IgD-negative memory B cell (primary cell): ENCODE data around the gene SIGLEC8. TPM values are rescaled to one million over a fixed set of nuclear protein-coding genes. Genes with fewer than 3 reads are reported as not detected.
A peak's percentile ranks its signal among the peaks of the same experiment; 100 is the strongest.
"Not testable (repeated sequence)": the region's sequence is repeated elsewhere in the genome, so short reads cannot be mapped to it uniquely, and the experiment has no call there.

ENCODE experiments used
- H3K27ac Mint-ChIP-seq, 3 donors: one replicate each; pipeline ENCODE4 v1.8.0; 2020 to 2022; ENCODE audit warnings: mild to moderate bottlenecking in 3 of 3, mixed read lengths in 3 of 3, moderate library complexity in 1 of 3
- H3K27me3 Mint-ChIP-seq: one replicate; pipeline ENCODE4 v1.8.0; 2021; ENCODE audit warnings: mixed read lengths
- H3K36me3 Mint-ChIP-seq: one replicate; pipeline ENCODE4 v1.8.0; 2020; ENCODE audit warnings: mild to moderate bottlenecking, mixed read lengths
- H3K4me1 Mint-ChIP-seq, 3 donors: one replicate each; pipeline ENCODE4 v1.8.0; 2020 to 2022; ENCODE audit warnings: mixed read lengths in 3 of 3, mild to moderate bottlenecking in 1 of 3
- H3K4me3 Mint-ChIP-seq, 4 donors: one replicate each; pipeline ENCODE4 v1.8.0; 2020 to 2022; ENCODE audit warnings: mild to moderate bottlenecking in 4 of 4, mixed read lengths in 4 of 4, moderate library complexity in 3 of 4
- H3K9me3 Mint-ChIP-seq, 3 donors: one replicate each; pipeline ENCODE4 v1.8.0; 2020 to 2021; ENCODE audit warnings: mixed read lengths in 3 of 3, mild to moderate bottlenecking in 1 of 3
- polyA plus RNA-seq: library from polyadenylated mRNA; unstranded; fragments of 300-500 nt; fragmentation: Illumina TruSeq; gene quantifications from one replicate; pipeline ENCODE4 v1.2.3, GENCODE V29; 2021

Gene SIGLEC8
- polyA plus RNA-seq, 1 donor from 2014 or later: not detected

DNA sequence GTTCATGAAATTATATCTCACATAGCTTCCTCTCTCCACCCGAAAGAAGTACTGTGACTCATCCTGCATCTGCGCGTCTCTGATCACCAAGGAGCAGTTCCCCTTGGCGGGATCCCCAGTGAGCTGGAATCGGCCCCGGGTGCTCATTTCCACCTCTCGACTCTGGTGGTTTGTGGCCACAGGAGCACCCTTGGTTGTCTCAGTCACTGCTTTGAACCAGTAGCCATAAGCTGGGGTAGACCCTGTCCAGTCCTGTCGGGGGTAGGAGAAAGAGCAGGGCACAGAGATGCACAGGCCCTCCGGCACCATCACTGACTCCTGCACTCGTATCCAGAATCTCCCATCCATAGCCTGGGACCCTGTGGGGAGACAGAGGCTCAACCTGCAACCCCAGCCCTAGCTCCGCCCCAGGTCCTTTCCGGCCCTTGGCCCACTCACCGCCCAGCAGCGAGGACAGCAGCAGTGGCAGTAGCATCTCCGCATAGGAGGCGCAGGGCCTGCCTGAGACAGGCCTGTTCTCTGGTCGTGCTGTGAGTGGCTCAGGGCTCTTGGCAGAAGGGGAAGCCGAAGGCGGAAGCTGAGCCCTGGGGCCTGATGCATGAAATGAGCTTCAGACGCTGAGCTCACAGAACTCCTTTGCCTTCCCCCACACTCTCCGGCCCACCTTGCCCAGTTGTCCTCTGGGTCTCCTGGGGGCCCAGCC is 41.0 kb downstream of the SIGLEC8 start, which contains the start of gene SIGLEC10:
SIGLEC10 (minus strand) TSS at position 536 of the 703 bp plus-strand sequence; CDS start at position 475, 61 bp downstream.
- Mint-ChIP-seq H3K9me3 (no peaks in the 10 kb centered on the region), H3K27me3 (no peaks in the 10 kb centered on the region), H3K4me1 (peaks cover 11 to 27% (median 16%) of the 10 kb centered on the region in 3 donors), H3K36me3 (no peaks in the 10 kb centered on the region), H3K27ac (peak within 1 kb of the TSS; percentile 88 to 99 (median 97)), H3K4me3 (peak within 1 kb of the TSS; percentile 92 to 100 (median 96))

DNA sequence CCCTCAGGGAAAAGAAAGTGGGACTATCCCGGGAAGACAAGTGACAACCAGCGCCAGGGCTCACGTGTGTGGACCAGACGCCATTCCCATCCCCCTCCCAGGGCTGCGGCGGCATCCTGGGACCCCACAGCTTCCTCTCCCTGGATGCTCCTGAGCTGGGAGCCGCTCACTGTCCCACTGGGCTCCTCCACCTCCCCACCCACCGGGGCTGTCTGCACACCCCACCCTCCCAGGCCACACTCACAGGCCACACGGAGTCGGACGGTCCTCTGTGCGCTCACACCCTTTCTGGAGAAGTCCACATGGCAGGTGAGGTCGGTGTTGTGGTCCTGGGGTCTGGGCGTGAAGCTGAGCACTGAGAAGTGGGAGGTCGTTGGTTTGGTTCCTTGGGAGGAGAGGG is 41.8 kb downstream of the SIGLEC8 start:
- peaks cover 10 to 27% (median 16%) of the 10 kb centered on the region in 3 donors for H3K4me1 Mint-ChIP-seq
- not testable (repeated sequence) for H3K36me3 Mint-ChIP-seq, H3K9me3 Mint-ChIP-seq, H3K27me3 Mint-ChIP-seq
- peak overlapping the region; percentile 23 to 100 (median 94) for H3K4me3 Mint-ChIP-seq
- H3K27ac Mint-ChIP-seq: peak overlapping the region in 2 of 3 donors; percentile 97 to 99

DNA sequence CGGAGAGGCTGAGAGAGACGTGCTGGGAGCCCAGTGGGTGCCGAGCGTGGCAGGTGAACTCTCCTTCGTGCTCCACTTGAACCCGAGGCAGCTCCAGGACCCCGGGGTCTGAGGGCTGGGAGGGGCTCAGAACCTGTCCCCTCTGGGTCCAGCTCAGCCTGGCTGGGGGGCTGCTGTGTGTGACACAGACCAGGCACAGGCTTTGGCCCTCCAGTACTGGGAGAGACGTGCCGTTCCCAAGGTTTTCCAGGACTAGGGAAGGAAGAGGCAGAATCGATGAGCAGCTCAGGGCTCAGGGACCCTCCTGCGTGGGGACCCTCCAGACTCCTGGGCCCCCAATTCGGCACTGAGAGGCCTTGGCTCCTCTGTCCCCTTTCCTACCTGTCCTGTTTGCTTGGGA is 43.1 kb downstream of the SIGLEC8 start:
- Mint-ChIP-seq H3K9me3 (no peaks in the 10 kb centered on the region), H3K27me3 (no peaks in the 10 kb centered on the region), H3K36me3 (no peaks in the 10 kb centered on the region), H3K4me3 (no peak overlapping the region), H3K27ac (no peak overlapping the region), H3K4me1 (peaks cover 10 to 27% (median 16%) of the 10 kb centered on the region in 3 donors)

DNA sequence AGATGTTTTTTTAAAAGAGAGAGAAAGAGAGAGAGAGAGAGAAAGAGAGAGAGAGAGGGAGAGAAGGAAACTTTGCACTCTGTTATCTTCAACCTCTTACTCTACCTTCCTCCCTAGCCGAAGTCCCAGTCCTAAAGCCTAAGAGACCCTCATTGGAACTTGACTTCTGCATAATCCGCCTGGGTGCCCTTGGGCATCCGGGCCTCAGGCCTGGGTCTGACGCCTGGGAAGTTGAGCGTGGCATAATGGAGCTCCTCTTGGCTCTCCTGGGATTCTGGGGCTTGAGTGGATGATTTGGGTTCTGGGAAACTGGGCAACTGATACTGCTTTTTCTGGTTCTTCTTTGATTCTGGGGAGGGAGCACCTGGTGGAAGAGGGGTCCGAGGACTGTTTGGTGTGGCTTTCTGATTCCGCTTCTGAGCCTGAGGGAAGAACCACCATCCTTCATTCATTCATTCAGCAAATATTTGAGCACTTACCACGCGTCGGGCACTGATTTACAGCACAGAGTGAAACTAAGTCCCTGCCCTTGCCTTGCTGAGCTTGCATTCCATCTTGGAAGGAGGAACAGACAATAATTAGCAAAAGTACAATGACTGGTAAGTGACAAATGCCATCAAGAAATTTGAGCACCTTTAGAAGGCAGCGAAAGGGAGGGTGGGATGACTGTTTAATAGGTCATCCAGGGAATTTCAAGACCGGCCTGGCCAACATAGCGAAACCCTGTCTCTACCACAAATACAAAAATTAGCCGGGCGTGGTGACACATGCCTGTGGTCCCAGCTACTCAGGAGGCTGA is 47.1 kb downstream of the SIGLEC8 start:
- H3K27ac Mint-ChIP-seq: peak overlapping the region in 2 of 3 donors; percentile 20 to 39
- peaks cover 19 to 24% (median 23%) of the 10 kb centered on the region in 3 donors for H3K4me1 Mint-ChIP-seq
- H3K9me3 Mint-ChIP-seq: no peaks in the 10 kb centered on the region
- H3K36me3 Mint-ChIP-seq: no peaks in the 10 kb centered on the region
- H3K4me3 Mint-ChIP-seq: peak overlapping the region in 1 of 4 donors; percentile 8
- peaks cover 2% of the 10 kb centered on the region for H3K27me3 Mint-ChIP-seq

DNA sequence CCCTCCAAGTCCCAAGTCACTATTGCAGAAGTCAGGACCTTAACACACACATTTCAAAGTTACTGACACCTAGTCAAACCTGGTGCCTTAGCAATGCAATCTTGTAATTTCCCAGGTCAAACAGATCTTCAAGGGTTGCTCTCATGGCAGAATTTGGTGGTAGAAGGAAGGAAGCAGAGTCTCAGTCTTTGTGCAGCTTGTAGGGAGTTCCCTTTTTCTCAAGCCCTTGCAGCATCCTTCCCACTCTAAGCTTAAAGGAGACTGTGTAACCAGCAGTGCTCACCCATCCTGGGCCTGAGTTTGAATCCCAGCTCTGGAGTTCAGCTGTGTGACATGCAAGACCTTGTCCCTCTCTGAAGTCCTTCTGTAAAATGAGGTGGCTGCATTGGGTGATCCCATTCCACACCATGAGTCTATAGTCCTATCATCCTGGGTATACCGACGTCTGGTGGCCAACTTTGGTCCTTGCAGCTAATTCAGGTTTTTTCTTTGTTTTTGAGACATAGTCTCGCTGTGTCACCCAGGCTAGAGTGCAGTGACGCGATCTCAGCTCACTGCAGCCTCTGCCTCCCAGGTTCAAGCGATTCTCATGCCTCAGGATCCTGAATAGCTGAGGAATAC is 50.6 kb downstream of the SIGLEC8 start:
- no peaks in the 10 kb centered on the region for H3K36me3 Mint-ChIP-seq
- peaks cover 0 to 2% (median 0%) of the 10 kb centered on the region in 3 donors for H3K9me3 Mint-ChIP-seq
- H3K27me3 Mint-ChIP-seq: peaks cover 2% of the 10 kb centered on the region
- peak overlapping the region in 1 of 4 donors; percentile 28 for H3K4me3 Mint-ChIP-seq
- no peak overlapping the region for H3K27ac Mint-ChIP-seq
- peaks cover 13 to 21% (median 14%) of the 10 kb centered on the region in 3 donors for H3K4me1 Mint-ChIP-seq

DNA sequence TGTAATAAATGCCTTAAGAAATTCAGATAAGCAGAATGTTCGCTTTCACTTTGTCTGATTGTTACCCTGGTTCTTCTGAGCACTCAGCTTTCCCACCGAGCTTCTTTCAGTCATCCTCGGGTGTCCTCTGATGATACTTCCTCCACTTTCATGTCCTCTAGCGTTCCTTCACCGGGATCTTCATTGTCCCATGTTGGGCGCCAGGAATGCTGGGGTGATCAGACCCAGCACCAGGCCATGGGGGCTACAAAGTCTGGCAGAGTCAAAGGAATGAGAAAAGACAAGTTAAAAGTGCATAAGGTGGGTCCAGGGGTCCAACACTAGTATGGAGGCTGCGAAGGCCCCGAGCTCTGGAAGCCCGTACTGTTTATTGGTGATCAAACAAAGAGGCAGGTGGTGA is 56.1 kb downstream of the SIGLEC8 start:
- H3K4me3 Mint-ChIP-seq: peak overlapping the region in 1 of 4 donors; percentile 66
- H3K4me1 Mint-ChIP-seq: peaks cover 0 to 7% (median 1%) of the 10 kb centered on the region in 3 donors
- peaks cover 0 to 3% (median 2%) of the 10 kb centered on the region in 3 donors for H3K9me3 Mint-ChIP-seq
- H3K36me3 Mint-ChIP-seq: no peaks in the 10 kb centered on the region
- no peak overlapping the region for H3K27ac Mint-ChIP-seq
- H3K27me3 Mint-ChIP-seq: no peaks in the 10 kb centered on the region

Other genes with a start within 250 kb of the SIGLEC8 start
- 0.55 TPM for gene CD33, start 233.4 kb downstream of the SIGLEC8 start, polyA plus RNA-seq
- gene SIGLECL1, start 207.4 kb downstream of the SIGLEC8 start, polyA plus RNA-seq: not detected
- not detected for gene IGLON5, start 146.8 kb downstream of the SIGLEC8 start, polyA plus RNA-seq
- 1.5 TPM for gene VSIG10L, start 116.3 kb downstream of the SIGLEC8 start, polyA plus RNA-seq
- 91.4 TPM for gene ETFB, start 92.1 kb downstream of the SIGLEC8 start, polyA plus RNA-seq
- not detected for gene CLDND2, start 89.5 kb downstream of the SIGLEC8 start, polyA plus RNA-seq
- 66.0 TPM for gene NKG7, start 85.8 kb downstream of the SIGLEC8 start, polyA plus RNA-seq
- gene LIM2, start 70.5 kb downstream of the SIGLEC8 start, polyA plus RNA-seq: 0.24 TPM
- not detected for gene C19orf84, start 67.9 kb downstream of the SIGLEC8 start, polyA plus RNA-seq
- gene SIGLEC10, start 40.8 kb downstream of the SIGLEC8 start, polyA plus RNA-seq: 83.2 TPM
- not detected for gene CEACAM18, start 20.1 kb upstream of the SIGLEC8 start, polyA plus RNA-seq
- gene SIGLEC12, start 43.3 kb upstream of the SIGLEC8 start, polyA plus RNA-seq: 1.1 TPM
- 27.6 TPM for gene SIGLEC6, start 73.2 kb upstream of the SIGLEC8 start, polyA plus RNA-seq
- gene ZNF175, start 112.8 kb upstream of the SIGLEC8 start, polyA plus RNA-seq: 4.9 TPM
- gene SIGLEC5, start 171.9 kb upstream of the SIGLEC8 start, polyA plus RNA-seq: not detected
- gene SIGLEC14, start 188.4 kb upstream of the SIGLEC8 start, polyA plus RNA-seq: 15.0 TPM
- gene SPACA6, start 234.9 kb upstream of the SIGLEC8 start, polyA plus RNA-seq: 2.1 TPM